ENCODE results near the gene ALOX12. TPM values are rescaled to one million over a fixed set of nuclear protein-coding genes. Genes with fewer than 3 reads are reported as not detected.

Gene ALOX12
- total RNA-seq, 1 experiment from 2014 or later: not detected

GRCh38 chr17:6953689-6954088, 42.2 kb upstream of the ALOX12 start:
- Histone ChIP-seq H3K9ac (ENCODE audit: low read length) (no peak overlapping the region), H3K79me2 (ENCODE audit: insufficient read depth, low read length) (no peaks in the 10 kb centered on the region), H3K9me3 (ENCODE audit: control insufficient read depth in 1 of 2, insufficient read depth in 1 of 2, low read depth in 1 of 2, low read length in 2 of 2) (no peaks in the 10 kb centered on the region), H4K20me1 (ENCODE audit: insufficient read depth) (no peaks in the 10 kb centered on the region), H3K27ac (ENCODE audit: low read depth, low read length) (no peak overlapping the region), H3K36me3 (ENCODE audit: control insufficient read depth in 1 of 2, insufficient read depth in 2 of 2, low read length in 2 of 2) (no peaks in the 10 kb centered on the region), H3K27me3 (ENCODE audit: insufficient read depth, low read length) (no peaks in the 10 kb centered on the region), H3K4me3 (replicated peaks in 1 of 2; ENCODE audit: low read depth in 1 of 2, low read length in 2 of 2) (no peak overlapping the region), H3K4me2 (ENCODE audit: low read length) (no peak overlapping the region), H3K4me1 (ENCODE audit: control insufficient read depth in 1 of 2, insufficient read depth in 2 of 2, low read length in 2 of 2) (no peaks in the 10 kb centered on the region), H2AFZ (ENCODE audit: low read depth, low read length, poor library complexity, severe bottlenecking) (no peak overlapping the region), H3K9me2 (ENCODE audit: insufficient read depth) (no peaks in the 10 kb centered on the region)
- intact Hi-C loops (cut with micrococcal nuclease): no loop called here
- BruUV-seq (replicated peaks): no TSS peak
- POLR2A ChIA-PET: no interaction called here
- RAD21 ChIA-PET (ENCODE audit: low non-redundant PET in 1 of 2, low total read pairs in 2 of 2, uncharacterized antibody in 2 of 2, unreplicated experiment in 2 of 2): interaction anchor here in 1 of 2 experiments (0.6 kb wide), 1 partner anchor 70 kb away, joined by 5 read pairs; no protein-coding TSS in a partner anchor
- TF ChIP-seq ATF3 (IDR thresholded peaks at IDR 0.05) (no peak), EZH2phosphoT487 (IDR thresholded peaks at IDR 0.05; ENCODE audit: borderline replicate concordance) (no peak)
- CTCF ChIA-PET: no interaction called here
- DNase-seq (ENCODE audit: low read depth, low spot score): no peak
- ATAC-seq: no peak

- CTCF ChIA-PET: no interaction called here
- no peak overlapping the region for H2AFZ ChIP-seq (ENCODE audit: low read depth, low read length, poor library complexity, severe bottlenecking)
- no peaks in the 10 kb centered on the region for H3K36me3 ChIP-seq (ENCODE audit: control insufficient read depth in 1 of 2, insufficient read depth in 2 of 2, low read length in 2 of 2)
- TF ChIP-seq ZNF274 (IDR thresholded peaks at IDR 0.05; ENCODE audit: low read depth, low read length): no peak
- no peak for TF ChIP-seq POLR2A (IDR thresholded peaks at IDR 0.05; ENCODE audit: borderline replicate concordance, extremely low read depth, insufficient read depth, insufficient read length)
- no peak for TF ChIP-seq YY1 (IDR thresholded peaks at IDR 0.05; ENCODE audit: extremely low read depth, insufficient replicate concordance, low read depth, low read length)
- TF ChIP-seq ZBTB33 (IDR thresholded peaks at IDR 0.05; ENCODE audit: extremely low read depth, insufficient replicate concordance, low read length): no peak
- no peak for TF ChIP-seq CBX3 (IDR thresholded peaks at IDR 0.05; ENCODE audit: low read depth)
- TF ChIP-seq REST (IDR thresholded peaks at IDR 0.05; ENCODE audit: low read depth): no peak
- TF ChIP-seq SIN3A (IDR thresholded peaks at IDR 0.05; ENCODE audit: low read depth): no peak
- TF ChIP-seq SP1 (IDR thresholded peaks at IDR 0.05; ENCODE audit: low read depth): no peak
- no peak for TF ChIP-seq ATF3 (IDR thresholded peaks at IDR 0.05)
- TF ChIP-seq EGR1 (IDR thresholded peaks at IDR 0.05; ENCODE audit: low read depth): no peak
- no peak for TF ChIP-seq CEBPB (IDR thresholded peaks at IDR 0.05; ENCODE audit: low read depth)
- TF ChIP-seq POLR2AphosphoS5 (IDR thresholded peaks at IDR 0.05; ENCODE audit: low read depth, low read length): no peak
- no peak for TF ChIP-seq FOSL1 (IDR thresholded peaks at IDR 0.05; ENCODE audit: low read depth)
- TF ChIP-seq ZFX (IDR thresholded peaks at IDR 0.05): no peak
- TF ChIP-seq SRF (IDR thresholded peaks at IDR 0.05; ENCODE audit: low read depth): no peak
- H3K4me3 ChIP-seq (replicated peaks in 1 of 2; ENCODE audit: low read depth in 1 of 2, low read length in 2 of 2): no peak overlapping the region
- intact Hi-C loops (cut with micrococcal nuclease): no loop called here
- no peaks in the 10 kb centered on the region for H3K9me2 ChIP-seq (ENCODE audit: insufficient read depth)
- no TSS peak for BruUV-seq (replicated peaks)
- no peaks in the 10 kb centered on the region for H3K9me3 ChIP-seq (ENCODE audit: control insufficient read depth in 1 of 2, insufficient read depth in 1 of 2, low read depth in 1 of 2, low read length in 2 of 2)
- no peaks in the 10 kb centered on the region for H3K79me2 ChIP-seq (ENCODE audit: insufficient read depth, low read length)
- RAD21 ChIA-PET (ENCODE audit: low non-redundant PET in 1 of 2, low total read pairs in 2 of 2, uncharacterized antibody in 2 of 2, unreplicated experiment in 2 of 2): no interaction called here
- no peak for ATAC-seq
- no peak overlapping the region for H3K9ac ChIP-seq (ENCODE audit: low read length)
- no peaks in the 10 kb centered on the region for H3K4me1 ChIP-seq (ENCODE audit: control insufficient read depth in 1 of 2, insufficient read depth in 2 of 2, low read length in 2 of 2)
- H3K27me3 ChIP-seq (ENCODE audit: insufficient read depth, low read length): no peaks in the 10 kb centered on the region
- H3K27ac ChIP-seq (ENCODE audit: low read depth, low read length): no peak overlapping the region
- no peak for DNase-seq (ENCODE audit: low read depth, low spot score)
- H4K20me1 ChIP-seq (ENCODE audit: insufficient read depth): no peaks in the 10 kb centered on the region
- POLR2A ChIA-PET: no interaction called here
- no peak overlapping the region for H3K4me2 ChIP-seq (ENCODE audit: low read length)
These were observed 36.1 kb upstream of the ALOX12 start for GRCh38 chr17:6959700-6960099.

Data from HCT116 (cell line).